ENCODE results near the gene PWWP2B. TPM values are rescaled to one million over a fixed set of nuclear protein-coding genes. Genes with fewer than 3 reads are reported as not detected.

PWWP2B gene
- total RNA-seq, 4 donors from 2014 or later: 14.9 to 27.3 (median 16.7) TPM

GRCh38 chr10:132441818-132442524 lies 45.0 kb downstream of the PWWP2B start:
- TF ChIP-seq POLR2A (IDR thresholded peaks at IDR 0.05): no peak
- TF ChIP-seq CTCF (IDR thresholded peaks at IDR 0.05): no peak

GRCh38 chr10:132442636-132443035 lies 45.6 kb downstream of the PWWP2B start:
- intact Hi-C loops (cut with DNase I): no loop called here
- no peak overlapping the region for H3K27ac ChIP-seq
- TF ChIP-seq CTCF (IDR thresholded peaks at IDR 0.05) (no peak), POLR2A (IDR thresholded peaks at IDR 0.05) (no peak)
- no peaks in the 10 kb centered on the region for H3K27me3 ChIP-seq
- H3K4me1 ChIP-seq: peaks cover 13 to 20% (median 14%) of the 10 kb centered on the region in 3 donors
- no peak overlapping the region for H3K4me3 ChIP-seq
- H3K9me3 ChIP-seq: no peaks in the 10 kb centered on the region
- no peak for DNase-seq
- H3K36me3 ChIP-seq: no peaks in the 10 kb centered on the region
- WGBS, 2 donors: 52 to 63% methylated on average over 8 to 9 of the region's 10 CpGs

More at GRCh38 chr10:132441818-132442524, 45.0 kb downstream of the PWWP2B start:
- Histone ChIP-seq H3K9me3 (no peaks in the 10 kb centered on the region), H3K27ac (no peak overlapping the region), H3K36me3 (no peaks in the 10 kb centered on the region), H3K4me3 (no peak overlapping the region), H3K4me1 (peaks cover 6 to 13% (median 8%) of the 10 kb centered on the region in 3 donors), H3K27me3 (no peaks in the 10 kb centered on the region)
- 85 to 88% methylated on average over 21 of the region's 22 CpGs for WGBS, 2 donors
- no peak for DNase-seq
- intact Hi-C loops (cut with DNase I): no loop called here

GRCh38 chr10:132443605-132443982 lies 46.6 kb downstream of the PWWP2B start:
- Histone ChIP-seq H3K4me3 (no peak overlapping the region), H3K4me1 (peaks cover 21 to 29% (median 22%) of the 10 kb centered on the region in 3 donors), H3K27ac (no peak overlapping the region), H3K27me3 (no peaks in the 10 kb centered on the region), H3K36me3 (no peaks in the 10 kb centered on the region), H3K9me3 (no peaks in the 10 kb centered on the region)
- TF ChIP-seq POLR2A (IDR thresholded peaks at IDR 0.05) (no peak), CTCF (IDR thresholded peaks at IDR 0.05) (peak in 4 of 6 experiments; percentile 11 to 40 (median 29))
- no peak for DNase-seq
- 41 to 49% methylated on average over 9 of the region's 10 CpGs for WGBS, 2 donors
- intact Hi-C loops (cut with DNase I): no loop called here

- no peak for TF ChIP-seq POLR2A (IDR thresholded peaks at IDR 0.05)
- TF ChIP-seq CTCF (IDR thresholded peaks at IDR 0.05): no peak
- Histone ChIP-seq H3K4me3 (no peak overlapping the region), H3K9me3 (no peaks in the 10 kb centered on the region), H3K36me3 (no peaks in the 10 kb centered on the region), H3K4me1 (peaks cover 21 to 32% (median 22%) of the 10 kb centered on the region in 3 donors), H3K27me3 (no peaks in the 10 kb centered on the region), H3K27ac (no peak overlapping the region)
- WGBS, 2 donors: 71% methylated on average over 4 of the region's 13 CpGs; no CpG with 5 or more reads in 1 of the 2 donors
- DNase-seq: no peak
- intact Hi-C loops (cut with DNase I): no loop called here
These were observed 47.2 kb downstream of the PWWP2B start for GRCh38 chr10:132443983-132444876.

GRCh38 chr10:132444877-132445351 lies 47.9 kb downstream of the PWWP2B start:
- no peak overlapping the region for H3K27ac ChIP-seq
- no peaks in the 10 kb centered on the region for H3K27me3 ChIP-seq
- H3K4me1 ChIP-seq: peaks cover 21 to 39% (median 22%) of the 10 kb centered on the region in 3 donors
- 30 to 60% methylated on average over 3 to 6 of the region's 7 CpGs for WGBS, 2 donors
- no peak for DNase-seq
- no peaks in the 10 kb centered on the region for H3K36me3 ChIP-seq
- no peak for TF ChIP-seq CTCF (IDR thresholded peaks at IDR 0.05)
- no peak for TF ChIP-seq POLR2A (IDR thresholded peaks at IDR 0.05)
- intact Hi-C loops (cut with DNase I): loop anchor here (5.0 kb wide), 1 partner anchor 38 kb away; no protein-coding TSS in a partner anchor
- H3K4me3 ChIP-seq: no peak overlapping the region
- H3K9me3 ChIP-seq: no peaks in the 10 kb centered on the region

Measured in esophagus squamous epithelium (tissue), 5 donors.